Panc1 (cell line): ENCODE data around the gene BTRC. TPM values are rescaled to one million over a fixed set of nuclear protein-coding genes. Genes with fewer than 3 reads are reported as not detected.

Experiments used
- ATAC-seq: fragments of 200-7000 bp; cut with Tn5 transposase; 2 replicates; pipeline ENCODE4 v1.9.1; 2020; ENCODE audit warnings: mild to moderate bottlenecking, moderate library complexity
- BruUV-seq: library from RNA; stranded (reverse); fragments of 400-500 nt; replicated peaks from 2 replicates; lab custom pipeline; 2021; lab: Mats Ljungman, UMichigan
- CTCF ChIA-PET: fragments of 300-600 bp; sonication (Branson Sonifier 250); formaldehyde crosslinking; loops from one replicate; lab custom pipeline; 2022; ENCODE audit warnings: antibody characterized with exemption; lab: Charles Lee
- POLR2A ChIA-PET: fragments of 300-600 bp; sonication (Branson Sonifier 250); formaldehyde crosslinking; loops from one replicate; lab custom pipeline; 2022; ENCODE audit warnings: antibody characterized with exemption; lab: Charles Lee
- DNase-seq: peaks from one replicate; pipeline ENCODE4 v3.0.0-alpha.2; 2010; ENCODE audit warnings: low read depth, low spot score
- H3K27ac ChIP-seq: 2 replicates; pipeline ENCODE4 v1.5.1; 2011; ENCODE audit warnings: mild to moderate bottlenecking, low read length, inconsistent platforms
- H3K27me3 ChIP-seq: fragments of 200-500 bp; sonication (Bioruptor generic); 2 replicates; pipeline ENCODE4 v1.6.0; 2014; ENCODE audit warnings: low read length, inconsistent platforms; ENCODE audit not compliant: control insufficient read depth, insufficient read depth
- H3K36me3 ChIP-seq: fragments of 200-500 bp; sonication (Bioruptor generic); 2 replicates; pipeline ENCODE4 v1.5.1; 2014; ENCODE audit warnings: inconsistent platforms, mild to moderate bottlenecking, low read length, moderate library complexity; ENCODE audit not compliant: control insufficient read depth, insufficient read depth
- H3K4me1 ChIP-seq: 2 replicates; pipeline ENCODE4 v1.5.1; 2011; ENCODE audit warnings: inconsistent platforms, mild to moderate bottlenecking, low read length, moderate library complexity; ENCODE audit not compliant: control insufficient read depth, insufficient read depth
- H3K4me3 ChIP-seq, 2 experiments: 2 replicates each; pipeline ENCODE4 v1.5.1; 2011 to 2012; ENCODE audit warnings: low read depth in 2 of 2, low read length in 2 of 2, mild to moderate bottlenecking in 2 of 2, inconsistent platforms in 1 of 2, moderate library complexity in 1 of 2
- H3K9me3 ChIP-seq: fragments of 200-500 bp; sonication (Bioruptor generic); 2 replicates; pipeline ENCODE4 v1.5.1; 2014; ENCODE audit warnings: low read depth, mild to moderate bottlenecking, inconsistent platforms, low read length, moderate library complexity; ENCODE audit not compliant: control insufficient read depth, insufficient read depth
- POLR2AphosphoS5 ChIP-seq: IDR thresholded peaks from 2 replicates; pipeline ENCODE4 v1.6.1; 2012; ENCODE audit warnings: mild to moderate bottlenecking, low read depth, low read length, moderate library complexity
- REST ChIP-seq, 2 experiments: IDR thresholded peaks; 2 replicates each; pipeline ENCODE4 v1.6.1; 2011 to 2012; ENCODE audit warnings: low read depth in 2 of 2, control low read depth in 1 of 2, low read length in 1 of 2, mild to moderate bottlenecking in 1 of 2, moderate library complexity in 1 of 2; ENCODE audit not compliant: insufficient read depth in 1 of 2
- SIN3A ChIP-seq: IDR thresholded peaks from 2 replicates; pipeline ENCODE4 v1.6.1; 2012; ENCODE audit warnings: low read depth, mild to moderate bottlenecking, low read length, moderate library complexity, borderline replicate concordance; ENCODE audit not compliant: insufficient read depth
- TCF7L2 ChIP-seq: IDR thresholded peaks from 2 replicates; pipeline ENCODE4 v1.6.1; 2011; ENCODE audit warnings: mild to moderate bottlenecking, low read depth, low read length, inconsistent platforms
- in situ Hi-C: cut with HindIII; loops from 2 replicates; pipeline ENCODE4 v1.10.0; 2016; ENCODE audit warnings: low sequenced_read_pairs, low pct_unique_long_range_greater_than_20kb
- intact Hi-C: fragments of 100-400 bp; cut with micrococcal nuclease; formaldehyde crosslinking; loops from one replicate; pipeline ENCODE4 v1.10.0; 2022; ENCODE audit not compliant: unreplicated experiment
- total RNA-seq: library from RNA; stranded (reverse); gene quantifications from one replicate; pipeline ENCODE4 v1.2.1, GENCODE V29; 2021; ENCODE audit not compliant: unreplicated experiment
- TF ChIP-seq, protein P1 (sequence below): fragments of 450-650 bp; IDR thresholded peaks from 2 replicates; pipeline ENCODE4 v1.5.1; 2017; ENCODE audit warnings: mild to moderate bottlenecking

Gene BTRC
- total RNA-seq, 1 experiment from 2014 or later: 22.1 TPM

DNA sequence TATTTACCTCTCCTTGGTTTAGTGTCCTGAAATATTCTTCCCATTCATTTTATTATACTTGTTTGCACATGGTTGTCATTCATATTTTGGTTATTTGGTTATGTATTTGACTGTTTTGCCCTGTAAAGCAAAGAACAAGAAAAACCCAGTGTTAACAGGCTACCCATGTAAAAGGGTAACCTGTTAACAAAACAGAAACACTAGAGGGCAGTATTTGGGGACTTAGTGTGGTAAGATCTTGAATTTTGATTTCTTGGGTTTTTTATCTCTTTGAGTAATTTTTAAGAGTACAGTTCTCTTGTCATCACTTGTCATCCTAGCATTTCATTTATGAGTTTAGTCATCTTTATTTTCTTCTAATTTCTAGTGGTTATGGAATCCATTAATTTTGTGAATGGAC lies 182.8 kb downstream of the BTRC start:
- ATAC-seq (no peak), DNase-seq (peak; percentile 12)
- BruUV-seq: no TSS peak
- in situ Hi-C loops: no loop called here
- no peak overlapping the region for H3K4me3 ChIP-seq
- intact Hi-C loops: no loop called here
- H3K36me3 ChIP-seq: no peaks in the 10 kb centered on the region
- no peaks in the 10 kb centered on the region for H3K4me1 ChIP-seq
- POLR2A ChIA-PET: no interaction called here
- no peaks in the 10 kb centered on the region for H3K27me3 ChIP-seq
- H3K27ac ChIP-seq: no peak overlapping the region
- TF ChIP-seq TCF7L2: no peak
- TF ChIP-seq, protein P1, sequence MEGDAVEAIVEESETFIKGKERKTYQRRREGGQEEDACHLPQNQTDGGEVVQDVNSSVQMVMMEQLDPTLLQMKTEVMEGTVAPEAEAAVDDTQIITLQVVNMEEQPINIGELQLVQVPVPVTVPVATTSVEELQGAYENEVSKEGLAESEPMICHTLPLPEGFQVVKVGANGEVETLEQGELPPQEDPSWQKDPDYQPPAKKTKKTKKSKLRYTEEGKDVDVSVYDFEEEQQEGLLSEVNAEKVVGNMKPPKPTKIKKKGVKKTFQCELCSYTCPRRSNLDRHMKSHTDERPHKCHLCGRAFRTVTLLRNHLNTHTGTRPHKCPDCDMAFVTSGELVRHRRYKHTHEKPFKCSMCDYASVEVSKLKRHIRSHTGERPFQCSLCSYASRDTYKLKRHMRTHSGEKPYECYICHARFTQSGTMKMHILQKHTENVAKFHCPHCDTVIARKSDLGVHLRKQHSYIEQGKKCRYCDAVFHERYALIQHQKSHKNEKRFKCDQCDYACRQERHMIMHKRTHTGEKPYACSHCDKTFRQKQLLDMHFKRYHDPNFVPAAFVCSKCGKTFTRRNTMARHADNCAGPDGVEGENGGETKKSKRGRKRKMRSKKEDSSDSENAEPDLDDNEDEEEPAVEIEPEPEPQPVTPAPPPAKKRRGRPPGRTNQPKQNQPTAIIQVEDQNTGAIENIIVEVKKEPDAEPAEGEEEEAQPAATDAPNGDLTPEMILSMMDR: peak; percentile 70; the same call in 1 of the 2 replicates
- H3K9me3 ChIP-seq: no peaks in the 10 kb centered on the region
- CTCF ChIA-PET: interaction anchor here (0.6 kb wide), 1 partner anchor 34 kb away, joined by 3 read pairs; no protein-coding TSS in a partner anchor

DNA sequence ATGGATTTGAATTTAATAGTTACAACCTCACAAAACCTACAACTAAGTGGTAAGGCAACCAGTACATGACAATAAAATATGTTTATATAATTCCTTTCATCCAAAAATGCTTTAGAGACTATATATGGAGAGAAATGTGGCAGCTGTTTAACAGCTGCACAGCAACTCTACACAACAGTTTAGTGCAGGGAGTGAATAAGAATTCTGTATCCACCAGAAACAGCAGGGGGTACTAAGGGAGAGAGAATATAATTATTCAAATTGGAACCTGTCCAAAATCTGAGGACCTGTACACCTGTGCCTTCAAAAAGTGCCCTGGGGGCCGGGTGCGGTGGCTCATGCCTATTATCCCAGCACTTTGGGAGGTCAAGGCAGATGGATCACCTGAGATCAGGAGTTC lies 184.5 kb downstream of the BTRC start:
- in situ Hi-C loops (no loop called here), intact Hi-C loops (no loop called here)
- no TSS peak for BruUV-seq
- ATAC-seq (no peak), DNase-seq (no peak)
- Histone ChIP-seq H3K4me1 (no peaks in the 10 kb centered on the region), H3K9me3 (no peaks in the 10 kb centered on the region), H3K36me3 (no peaks in the 10 kb centered on the region), H3K27ac (no peak overlapping the region), H3K4me3 (no peak overlapping the region), H3K27me3 (no peaks in the 10 kb centered on the region)
- POLR2A ChIA-PET: no interaction called here
- CTCF ChIA-PET: interaction anchor here (0.7 kb wide), 1 partner anchor 94 kb away, joined by 12 read pairs; no protein-coding TSS in a partner anchor
- TF ChIP-seq SIN3A (no peak), REST (IDR thresholded peaks at IDR 0.05; ENCODE audit: insufficient read depth in 1 of 2, low read depth in 2 of 2, low read length in 1 of 2) (no peak), TCF7L2 (no peak), POLR2AphosphoS5 (no peak)
- TF ChIP-seq, protein P1: no peak
